Endodermal cell (in vitro differentiated cells): ENCODE data around the gene VPS11. TPM values are rescaled to one million over a fixed set of nuclear protein-coding genes. Genes with fewer than 3 reads are reported as not detected.

Experiments
- DNase-seq: peaks from one replicate; pipeline ENCODE4 v3.0.0-alpha.2; 2017
- H3K27ac ChIP-seq: 2 replicates; pipeline ENCODE4 v1.5.1; 2013; ENCODE audit warnings: mild to moderate bottlenecking, low read depth, low read length, moderate library complexity
- H3K27me3 ChIP-seq: 2 replicates; pipeline ENCODE4 v1.6.1; 2013; ENCODE audit warnings: mild to moderate bottlenecking, low read length, moderate library complexity; ENCODE audit not compliant: insufficient read depth, control insufficient read depth, poor library complexity, severe bottlenecking
- H3K36me3 ChIP-seq: 2 replicates; pipeline ENCODE4 v1.7.0; 2013; ENCODE audit warnings: mild to moderate bottlenecking, low read length, moderate library complexity; ENCODE audit not compliant: control insufficient read depth, insufficient read depth
- H3K4me1 ChIP-seq: one replicate; pipeline ENCODE4 v1.7.0; 2013; ENCODE audit warnings: low read length; ENCODE audit not compliant: control insufficient read depth, insufficient read depth
- H3K4me3 ChIP-seq: 2 replicates; pipeline ENCODE4 v1.5.1; 2013; ENCODE audit warnings: mild to moderate bottlenecking, low read length, moderate library complexity
- H3K9ac ChIP-seq: 2 replicates; pipeline ENCODE4 v1.6.1; 2013; ENCODE audit warnings: mild to moderate bottlenecking, low read length, moderate library complexity; ENCODE audit not compliant: poor library complexity, severe bottlenecking; ENCODE audit errors: extremely low read depth
- H3K9me3 ChIP-seq: 2 replicates; pipeline ENCODE4 v1.6.1; 2013; ENCODE audit warnings: mild to moderate bottlenecking, low read length, moderate library complexity; ENCODE audit not compliant: control insufficient read depth
- H3K27ac Mint-ChIP-seq: 2 replicates; pipeline ENCODE4 v1.8.0; 2020; ENCODE audit warnings: mixed read lengths
- H3K27me3 Mint-ChIP-seq: 2 replicates; pipeline ENCODE4 v1.8.0; 2021; ENCODE audit warnings: mild to moderate bottlenecking, mixed read lengths; ENCODE audit not compliant: insufficient read depth
- H3K36me3 Mint-ChIP-seq: 2 replicates; pipeline ENCODE4 v1.8.0; 2020; ENCODE audit warnings: low read depth, mixed read lengths
- H3K4me1 Mint-ChIP-seq: 2 replicates; pipeline ENCODE4 v1.8.0; 2020; ENCODE audit warnings: mixed read lengths
- H3K4me3 Mint-ChIP-seq: 2 replicates; pipeline ENCODE4 v1.8.0; 2020; ENCODE audit warnings: mild to moderate bottlenecking, moderate library complexity, mixed read lengths
- H3K9me3 Mint-ChIP-seq: 2 replicates; pipeline ENCODE4 v1.8.0; 2020; ENCODE audit warnings: mild to moderate bottlenecking, mixed read lengths
- WGBS, 2 experiments: methylation state at CpG; one replicate each; pipeline versions ENCODE4 v1.1.5 to v1.1.7; 2013; ENCODE audit warnings: missing lambda C conversion rate in 2 of 2, mixed read lengths in 1 of 2; ENCODE audit not compliant: insufficient coverage in 1 of 2, insufficient read length in 1 of 2; 5-methylcytosine and 5-hydroxymethylcytosine counted together
- total RNA-seq, 2 donors: library from RNA; stranded (reverse); fragmentation: NEBNext Ultra II Directional in 1 of 2; extraction: Animal tissue kit (Norgen Biotek cat#: 25700) in 1 of 2; gene quantifications; 2 replicates in 1 of 2; 3 replicates in 1 of 2; pipeline ENCODE4 v1.2.1, GENCODE V29; 2021
- TF ChIP-seq, protein P1 (sequence below): fragments of 200-600 bp; sonication (generic); conservative IDR thresholded peaks from 2 replicates; pipeline ENCODE4 v1.5.0; 2021; ENCODE audit warnings: antibody characterized with exemption, mild to moderate bottlenecking

The VPS11 gene
- total RNA-seq, 2 donors from 2014 or later = 26.9 to 29.1 TPM

DNA sequence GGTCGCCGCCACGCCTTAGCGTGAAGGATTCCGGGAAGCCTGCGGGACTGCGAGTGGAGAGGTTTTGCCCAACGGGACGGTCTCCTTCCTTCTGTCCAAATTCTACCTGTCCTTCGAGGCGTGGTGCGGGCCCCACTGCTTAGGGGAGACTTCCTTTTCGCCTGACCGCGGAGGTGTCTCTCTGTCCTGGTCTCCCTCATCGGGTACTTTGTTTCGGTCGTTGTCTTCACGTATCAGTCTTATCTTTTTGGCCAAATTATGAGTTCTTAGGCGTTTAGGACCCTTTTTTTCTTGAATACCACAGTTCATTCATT lies 54.1 kb downstream of the VPS11 start:
- Mint-ChIP-seq H3K36me3 (peaks cover 11% of the 10 kb centered on the region), H3K4me1 (peaks cover 18% of the 10 kb centered on the region), H3K27ac (peak overlapping the region; percentile 93), H3K27me3 (no peaks in the 10 kb centered on the region), H3K9me3 (no peaks in the 10 kb centered on the region), H3K4me3 (peak overlapping the region; percentile 91)
- TF ChIP-seq, protein P1, sequence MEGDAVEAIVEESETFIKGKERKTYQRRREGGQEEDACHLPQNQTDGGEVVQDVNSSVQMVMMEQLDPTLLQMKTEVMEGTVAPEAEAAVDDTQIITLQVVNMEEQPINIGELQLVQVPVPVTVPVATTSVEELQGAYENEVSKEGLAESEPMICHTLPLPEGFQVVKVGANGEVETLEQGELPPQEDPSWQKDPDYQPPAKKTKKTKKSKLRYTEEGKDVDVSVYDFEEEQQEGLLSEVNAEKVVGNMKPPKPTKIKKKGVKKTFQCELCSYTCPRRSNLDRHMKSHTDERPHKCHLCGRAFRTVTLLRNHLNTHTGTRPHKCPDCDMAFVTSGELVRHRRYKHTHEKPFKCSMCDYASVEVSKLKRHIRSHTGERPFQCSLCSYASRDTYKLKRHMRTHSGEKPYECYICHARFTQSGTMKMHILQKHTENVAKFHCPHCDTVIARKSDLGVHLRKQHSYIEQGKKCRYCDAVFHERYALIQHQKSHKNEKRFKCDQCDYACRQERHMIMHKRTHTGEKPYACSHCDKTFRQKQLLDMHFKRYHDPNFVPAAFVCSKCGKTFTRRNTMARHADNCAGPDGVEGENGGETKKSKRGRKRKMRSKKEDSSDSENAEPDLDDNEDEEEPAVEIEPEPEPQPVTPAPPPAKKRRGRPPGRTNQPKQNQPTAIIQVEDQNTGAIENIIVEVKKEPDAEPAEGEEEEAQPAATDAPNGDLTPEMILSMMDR = no peak
- H3K27ac ChIP-seq = no peak overlapping the region
- peaks cover 21% of the 10 kb centered on the region for H3K36me3 ChIP-seq
- WGBS, 2 experiments = 1% methylated on average over 14 to 20 of the region's 20 CpGs
- H3K4me3 ChIP-seq = peak overlapping the region; percentile 94
- DNase-seq = no peak
- peak overlapping the region; percentile 79 for H3K9ac ChIP-seq
- H3K9me3 ChIP-seq = no peaks in the 10 kb centered on the region
- no peaks in the 10 kb centered on the region for H3K27me3 ChIP-seq
- no peaks in the 10 kb centered on the region for H3K4me1 ChIP-seq

DNA sequence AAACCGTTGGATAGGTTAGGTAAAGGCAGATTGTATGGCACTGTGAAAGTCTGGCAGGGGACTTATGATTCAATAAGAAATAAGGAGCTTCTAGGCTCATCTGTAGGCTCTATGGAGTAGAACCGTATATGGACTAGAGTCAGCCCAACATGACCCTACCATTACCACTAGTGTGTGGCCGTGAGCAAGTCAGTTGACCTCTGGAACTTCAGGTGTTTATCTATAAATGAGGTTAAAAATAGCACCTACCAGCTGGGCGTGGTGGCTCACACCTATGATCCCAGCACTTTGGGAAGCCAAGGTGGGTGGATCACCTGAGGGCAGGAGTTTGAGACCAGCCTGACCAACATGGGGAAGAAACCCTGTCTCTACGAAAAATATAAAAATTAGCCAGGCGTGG lies 58.2 kb downstream of the VPS11 start:
- no peaks in the 10 kb centered on the region for H3K4me1 ChIP-seq
- no peak overlapping the region for H3K9ac ChIP-seq
- no peak for DNase-seq
- peaks cover 41% of the 10 kb centered on the region for H3K36me3 Mint-ChIP-seq
- H3K9me3 ChIP-seq = no peaks in the 10 kb centered on the region
- TF ChIP-seq, protein P1 = no peak
- H3K36me3 ChIP-seq = peaks cover 46% of the 10 kb centered on the region
- WGBS, 2 experiments = 95 to 97% methylated on average over 3 to 6 of the region's 6 CpGs
- H3K4me3 ChIP-seq = no peak overlapping the region
- no peaks in the 10 kb centered on the region for H3K9me3 Mint-ChIP-seq
- no peak overlapping the region for H3K4me3 Mint-ChIP-seq
- no peaks in the 10 kb centered on the region for H3K27me3 ChIP-seq
- H3K27me3 Mint-ChIP-seq = no peaks in the 10 kb centered on the region
- H3K27ac ChIP-seq = no peak overlapping the region
- H3K4me1 Mint-ChIP-seq = peaks cover 10% of the 10 kb centered on the region
- H3K27ac Mint-ChIP-seq = no peak overlapping the region

DNA sequence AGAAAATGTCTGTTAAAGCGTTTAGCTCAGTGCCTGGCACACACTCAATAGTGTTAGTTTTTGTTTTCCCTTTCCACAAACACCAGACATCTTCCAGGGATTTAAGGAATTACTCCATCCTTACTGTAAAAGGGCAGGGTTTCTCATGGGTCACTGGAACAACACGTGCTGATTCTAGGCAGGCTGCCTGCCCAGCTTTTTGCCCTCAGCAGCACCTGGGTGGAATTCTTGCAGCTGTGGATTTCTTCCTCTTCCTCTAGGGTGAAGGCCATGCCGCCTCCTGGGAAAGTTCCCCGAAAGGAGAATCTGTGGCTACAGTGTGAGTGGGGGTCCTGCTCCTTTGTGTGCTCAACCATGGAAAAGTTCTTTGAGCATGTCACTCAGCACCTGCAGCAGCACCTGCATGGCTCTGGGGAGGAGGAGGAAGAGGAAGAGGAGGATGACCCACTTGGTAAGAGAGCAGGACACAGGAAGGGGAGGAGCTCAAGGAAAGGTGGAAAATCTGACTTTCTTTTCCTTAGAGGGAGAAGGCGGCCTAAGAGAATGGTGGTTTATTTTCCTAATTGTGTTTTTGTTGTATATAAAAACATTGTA lies 59.2 kb downstream of the VPS11 start:
- no peaks in the 10 kb centered on the region for H3K27me3 ChIP-seq
- H3K4me1 ChIP-seq = no peaks in the 10 kb centered on the region
- TF ChIP-seq, protein P1 = no peak
- no peaks in the 10 kb centered on the region for H3K9me3 ChIP-seq
- H3K9ac ChIP-seq = no peak overlapping the region
- no peak overlapping the region for H3K4me3 ChIP-seq
- H3K27ac Mint-ChIP-seq = no peak overlapping the region
- H3K4me3 Mint-ChIP-seq = no peak overlapping the region
- H3K9me3 Mint-ChIP-seq = no peaks in the 10 kb centered on the region
- peaks cover 54% of the 10 kb centered on the region for H3K36me3 ChIP-seq
- peaks cover 51% of the 10 kb centered on the region for H3K36me3 Mint-ChIP-seq
- H3K27me3 Mint-ChIP-seq = no peaks in the 10 kb centered on the region
- peaks cover 8% of the 10 kb centered on the region for H3K4me1 Mint-ChIP-seq
- H3K27ac ChIP-seq = no peak overlapping the region
- 88 to 90% methylated on average over 2 to 4 of the region's 5 CpGs for WGBS, 2 experiments
- DNase-seq = no peak
